ENCODE results near the gene EML4.
A peak's percentile ranks its signal among the peaks of the same experiment; 100 is the strongest.
"Not testable (repeated sequence)": the region's sequence is repeated elsewhere in the genome, so short reads cannot be mapped to it uniquely, and the experiment has no call there.

The EML4 gene

GRCh38 chr2:42173467-42173866 is 4.3 kb downstream of the EML4 start:
- not testable (repeated sequence) for DNase-seq

GRCh38 chr2:42176992-42177738 is 8.0 kb downstream of the EML4 start:
- no peak for DNase-seq

GRCh38 chr2:42178335-42178734 is 9.2 kb downstream of the EML4 start:
- no peak for DNase-seq

GRCh38 chr2:42180300-42180699 is 11.1 kb downstream of the EML4 start:
- no peak for DNase-seq

GRCh38 chr2:42182654-42183308 is 13.6 kb downstream of the EML4 start:
- DNase-seq = no peak

- DNase-seq = peak; percentile 41
Observed at GRCh38 chr2:42183775-42184174, 14.6 kb downstream of the EML4 start.

- DNase-seq = no peak
Observed at GRCh38 chr2:42184346-42184745, 15.2 kb downstream of the EML4 start.

GRCh38 chr2:42185220-42185921 is 16.2 kb downstream of the EML4 start:
- no peak for DNase-seq

- DNase-seq = no peak
Observed at GRCh38 chr2:42186366-42186765, 17.2 kb downstream of the EML4 start.

GRCh38 chr2:42186945-42187632 is 17.9 kb downstream of the EML4 start:
- DNase-seq = no peak

- no peak for DNase-seq
Observed at GRCh38 chr2:42187886-42188285, 18.7 kb downstream of the EML4 start.

- DNase-seq = no peak
Observed at GRCh38 chr2:42189235-42189566, 20.0 kb downstream of the EML4 start.

- no peak for DNase-seq
Observed at GRCh38 chr2:42190191-42190590, 21.0 kb downstream of the EML4 start.

- DNase-seq = no peak
Observed at GRCh38 chr2:42191285-42192009, 22.3 kb downstream of the EML4 start.

- no peak for DNase-seq
Observed at GRCh38 chr2:42192010-42192373, 22.8 kb downstream of the EML4 start.

- no peak for DNase-seq
Observed at GRCh38 chr2:42192652-42193566, 23.8 kb downstream of the EML4 start.

- DNase-seq = no peak
Observed at GRCh38 chr2:42193722-42194187, 24.6 kb downstream of the EML4 start.

- no peak for DNase-seq
Observed at GRCh38 chr2:42194428-42194827, 25.3 kb downstream of the EML4 start.

GRCh38 chr2:42195559-42195958 is 26.4 kb downstream of the EML4 start:
- no peak for DNase-seq

- no peak for DNase-seq
Observed at GRCh38 chr2:42196070-42196402, 26.9 kb downstream of the EML4 start.

- peak; percentile 76 for DNase-seq
Observed at GRCh38 chr2:42196403-42197267, 27.5 kb downstream of the EML4 start.

Measured in CD4-positive, alpha-beta T cell treated with Interleukin-17A for 1 hour (primary cell).